ENCODE data around the gene DOCK2. TPM values are rescaled to one million over a fixed set of nuclear protein-coding genes. Genes with fewer than 3 reads are reported as not detected.

Gene DOCK2
- total and polyA plus RNA-seq, 2 donors (not counting 3 experiments of a cell fraction or from before 2014, with no cell fraction given): 0.62 to 4.8 TPM

GRCh38 chr5:169666365-169666764, 29.3 kb downstream of the DOCK2 start:
- TF ChIP-seq JUN (IDR thresholded peaks at IDR 0.05; ENCODE audit: borderline replicate concordance, insufficient read depth, insufficient read length, low read depth) (no peak), MAX (IDR thresholded peaks at IDR 0.05; ENCODE audit: insufficient read depth, insufficient read length) (no peak), EZH2 (IDR thresholded peaks at IDR 0.05; ENCODE audit: borderline replicate concordance, low read depth, low read length, severe bottlenecking) (no peak), GATA2 (IDR thresholded peaks at IDR 0.05; ENCODE audit: insufficient read depth, insufficient read length, low read depth, low read length) (no peak), MYC (IDR thresholded peaks at IDR 0.05; ENCODE audit: low read depth, low read length) (no peak), CTCF (IDR thresholded peaks at IDR 0.05; ENCODE audit: extremely low read depth in 1 of 2, insufficient read depth in 1 of 2, low read depth in 1 of 2, low read length in 2 of 2) (no peak), FOS (IDR thresholded peaks at IDR 0.05; ENCODE audit: borderline replicate concordance, insufficient read depth, low read length) (no peak), POLR2AphosphoS5 (IDR thresholded peaks at IDR 0.05; ENCODE audit: insufficient read depth, low read depth, low read length) (no peak)
- Histone ChIP-seq H3K4me2 (ENCODE audit: insufficient read depth, low read length) (no peak overlapping the region), H3K27me3 (ENCODE audit: control insufficient read depth in 2 of 2, insufficient read depth in 2 of 2, low read length in 2 of 2) (no peaks in the 10 kb centered on the region), H3K9ac (replicated peaks; ENCODE audit: extremely low read depth, insufficient read depth, low read length) (no peak overlapping the region), H2AFZ (ENCODE audit: low read depth, low read length) (no peak overlapping the region), H3K79me2 (ENCODE audit: control insufficient read depth, insufficient read depth, low read length) (no peaks in the 10 kb centered on the region), H3K4me1 (ENCODE audit: control insufficient read depth, extremely low read depth, insufficient read depth, low read length) (no peaks in the 10 kb centered on the region), H3K36me3 (ENCODE audit: control insufficient read depth in 2 of 2, extremely low read depth in 1 of 2, insufficient read depth in 2 of 2, low read length in 2 of 2) (no peaks in the 10 kb centered on the region), H3K4me3 (replicated peaks in 1 of 3; ENCODE audit: insufficient read depth in 1 of 3, low read depth in 1 of 3, low read length in 3 of 3) (no peak overlapping the region), H4K20me1 (replicated peaks; ENCODE audit: control insufficient read depth, extremely low read depth, insufficient read depth, low read length) (no peaks in the 10 kb centered on the region), H3K27ac (ENCODE audit: insufficient read depth, low read depth, low read length) (no peak overlapping the region), H3K9me1 (replicated peaks; ENCODE audit: control insufficient read depth, extremely low read depth, insufficient read depth, low read length) (no peaks in the 10 kb centered on the region), H3K9me3 (replicated peaks; ENCODE audit: control insufficient read depth, insufficient read depth, low read length) (no peaks in the 10 kb centered on the region)
- DNase-seq (ENCODE audit: low read depth, low spot score): no peak
- intact Hi-C loops (cut with micrococcal nuclease) (no loop called here), dilution Hi-C loops (cut with MboI; ENCODE audit: extremely low pct_ligation_motif_present, low sequenced_read_pairs) (no loop called here)
- no peak for FAIRE-seq
- ChIA-PET POLR2A (no interaction called here), CTCF (no interaction called here)
- no TSS peak for BruUV-seq (replicated peaks)
